ENCODE measurements around the gene MICOS13.

Gene MICOS13

DNA sequence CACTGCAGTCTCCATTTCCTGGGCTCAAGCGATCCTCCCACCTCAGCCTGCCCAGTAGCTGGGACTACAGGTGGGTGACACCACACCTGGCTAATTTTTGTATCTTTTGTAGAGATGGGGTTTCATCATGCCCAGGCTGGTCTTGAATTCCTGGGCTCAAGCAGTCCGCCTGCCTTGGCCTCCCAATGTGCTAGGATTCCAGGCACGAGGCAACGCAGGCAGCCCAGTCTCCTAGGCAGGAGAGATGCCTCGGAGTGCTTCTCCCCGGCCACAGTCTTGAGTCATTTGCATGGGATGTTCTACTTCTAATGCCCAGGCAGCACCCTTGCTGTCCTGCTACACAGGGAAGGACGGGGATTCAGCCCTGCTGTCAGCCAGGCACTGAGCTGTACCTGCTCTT is 8.7 kb downstream of the MICOS13 start:
- DNase-seq: no peak

DNA sequence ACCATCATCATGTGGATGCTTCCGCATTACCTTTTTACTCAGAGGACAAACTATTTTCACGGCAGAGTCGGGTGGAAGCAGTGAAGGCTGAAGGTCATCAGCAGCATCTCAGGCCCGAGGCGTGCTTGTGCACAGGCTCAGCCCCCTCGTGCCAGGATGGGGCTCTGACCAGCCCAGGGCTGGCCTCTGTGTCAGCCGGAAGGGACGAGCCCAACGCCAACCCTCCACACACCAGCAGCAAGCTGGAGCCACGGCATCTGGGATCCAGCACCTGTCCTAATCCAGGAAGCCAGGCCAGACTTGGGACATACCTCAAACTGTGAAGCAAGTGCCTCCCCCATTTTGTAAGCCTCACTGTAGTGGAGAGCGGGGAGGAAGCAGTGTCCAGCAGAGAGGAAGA is 11.1 kb downstream of the MICOS13 start:
- DNase-seq: no peak

DNA sequence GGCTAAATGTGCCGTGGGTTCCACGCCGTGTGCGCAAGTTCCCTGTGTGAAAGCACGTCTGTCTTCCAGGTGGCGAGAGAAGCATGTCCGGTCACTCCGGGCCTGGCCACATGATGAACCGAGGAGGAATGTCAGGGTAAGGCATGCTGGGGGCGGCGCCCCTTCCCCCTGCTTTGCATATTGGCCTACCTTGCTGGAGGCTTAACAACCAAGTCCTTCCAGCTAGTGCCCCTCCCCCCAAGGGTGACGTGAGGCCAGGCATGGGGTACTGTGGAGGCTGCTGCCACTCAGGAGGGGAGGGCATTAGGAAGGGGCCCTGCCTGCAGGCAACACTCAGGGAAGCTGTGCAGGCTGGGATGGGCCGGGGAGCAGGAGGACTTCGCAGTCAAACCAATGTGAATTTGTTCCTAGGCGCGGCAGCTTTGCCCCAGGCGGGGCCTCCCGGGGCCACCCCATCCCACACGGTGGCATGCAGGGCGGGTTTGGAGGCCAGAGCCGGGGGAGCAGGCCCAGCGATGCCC is 12.5 kb downstream of the MICOS13 start:
- DNase-seq: no peak

DNA sequence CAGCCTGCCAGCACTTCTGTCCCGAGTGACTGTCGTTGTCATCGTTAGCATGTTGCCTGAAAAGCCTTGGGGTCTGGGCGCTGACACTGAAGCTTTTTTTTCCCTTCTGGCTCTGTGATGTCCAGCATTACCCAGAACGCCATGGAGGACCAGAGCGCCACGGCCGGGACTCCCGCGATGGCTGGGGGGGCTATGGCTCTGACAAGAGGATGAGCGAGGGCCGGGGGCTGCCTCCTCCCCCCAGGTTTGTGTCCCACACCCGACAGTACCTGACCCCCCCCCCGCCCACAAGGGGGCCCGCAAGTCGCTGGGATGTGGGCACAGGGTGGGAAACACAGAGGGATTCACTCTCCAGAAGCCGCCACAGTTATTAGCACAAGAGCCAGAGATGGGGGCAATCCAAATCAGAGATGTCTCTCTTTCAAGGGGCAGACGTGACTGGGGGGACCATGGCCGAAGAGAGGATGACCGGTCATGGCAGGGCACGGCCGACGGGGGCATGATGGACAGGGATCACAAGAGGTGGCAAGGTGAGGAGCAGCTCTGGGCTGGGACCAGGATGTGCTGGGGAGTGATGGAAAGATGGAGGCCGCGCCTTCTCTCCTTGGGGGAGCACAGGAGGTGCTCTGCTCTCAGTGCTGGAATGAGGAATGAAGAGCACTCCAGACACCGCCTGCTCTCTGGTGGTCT is 13.2 kb downstream of the MICOS13 start:
- no peak for DNase-seq

DNA sequence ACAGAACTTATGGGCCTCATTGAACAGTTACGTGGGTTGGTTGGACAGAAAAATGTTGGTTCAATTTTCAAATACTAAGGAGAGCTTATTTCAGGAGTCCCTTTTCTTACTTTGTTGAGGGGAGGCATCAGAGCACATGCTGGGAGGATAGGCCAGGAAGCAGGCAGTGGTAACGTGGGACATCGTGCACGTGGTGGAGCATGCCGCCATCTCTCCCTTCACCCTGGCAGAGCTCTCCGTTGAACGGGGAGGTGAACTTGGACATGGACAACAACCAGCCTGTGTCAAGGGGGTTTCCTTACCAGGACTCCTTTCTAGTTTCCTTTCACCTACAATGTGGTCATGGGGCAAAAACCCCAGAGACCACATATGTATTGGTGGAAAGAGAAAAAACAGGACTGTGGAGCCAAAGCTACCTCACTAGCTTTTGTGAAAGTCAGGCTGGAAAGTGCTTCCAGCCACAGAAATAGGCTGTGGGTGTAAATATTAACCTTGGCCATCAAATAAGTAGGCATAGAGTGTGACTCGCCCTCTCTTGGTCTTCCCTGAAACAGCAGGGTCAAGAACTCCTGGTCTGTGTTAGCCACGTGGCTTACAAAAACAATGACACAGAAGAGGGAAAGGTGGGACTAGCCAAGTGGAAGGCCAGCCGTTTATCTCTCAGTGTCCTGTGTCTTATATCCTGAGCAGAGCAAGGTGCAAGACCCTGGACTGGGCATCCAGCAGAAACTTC is 14.4 kb downstream of the MICOS13 start:
- DNase-seq: no peak

DNA sequence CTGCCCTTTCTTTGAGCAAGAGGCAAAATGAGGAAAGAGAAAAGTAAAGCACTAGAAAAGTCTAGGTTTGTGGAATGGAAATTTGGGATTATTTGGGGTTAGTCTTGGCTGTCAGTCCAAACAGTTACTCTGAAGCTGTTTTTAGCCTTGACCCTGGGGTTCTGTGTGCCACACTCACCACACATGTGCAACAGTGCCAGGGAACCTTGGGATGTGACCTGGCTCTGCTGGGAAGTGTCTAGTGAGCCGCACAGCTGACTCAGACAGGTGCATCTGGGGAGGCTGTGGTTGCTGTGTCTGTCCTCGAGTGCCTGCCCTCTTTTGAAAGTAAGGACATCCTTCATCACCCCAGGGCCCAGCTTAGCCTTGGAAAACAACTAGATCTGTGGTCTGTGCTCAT is 15.8 kb downstream of the MICOS13 start:
- no peak for DNase-seq

DNA sequence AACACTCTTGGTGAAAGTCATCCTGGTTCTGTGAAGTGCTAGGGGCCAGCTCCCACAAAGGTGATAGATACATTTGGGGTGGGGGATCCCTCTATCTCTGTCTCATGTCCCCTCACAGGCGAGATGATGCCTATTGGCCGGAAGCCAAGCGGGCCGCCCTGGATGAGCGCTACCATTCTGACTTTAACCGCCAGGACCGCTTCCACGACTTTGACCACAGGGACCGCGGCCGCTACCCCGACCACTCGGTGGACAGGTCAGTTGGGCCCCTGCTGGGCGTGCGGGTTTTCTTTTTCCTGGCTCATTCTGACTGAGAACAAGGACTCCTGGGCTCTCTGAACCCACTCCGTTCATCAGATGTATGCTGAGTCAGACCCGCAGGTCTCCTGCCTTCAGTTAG is 16.4 kb downstream of the MICOS13 start:
- DNase-seq: no peak

DNA sequence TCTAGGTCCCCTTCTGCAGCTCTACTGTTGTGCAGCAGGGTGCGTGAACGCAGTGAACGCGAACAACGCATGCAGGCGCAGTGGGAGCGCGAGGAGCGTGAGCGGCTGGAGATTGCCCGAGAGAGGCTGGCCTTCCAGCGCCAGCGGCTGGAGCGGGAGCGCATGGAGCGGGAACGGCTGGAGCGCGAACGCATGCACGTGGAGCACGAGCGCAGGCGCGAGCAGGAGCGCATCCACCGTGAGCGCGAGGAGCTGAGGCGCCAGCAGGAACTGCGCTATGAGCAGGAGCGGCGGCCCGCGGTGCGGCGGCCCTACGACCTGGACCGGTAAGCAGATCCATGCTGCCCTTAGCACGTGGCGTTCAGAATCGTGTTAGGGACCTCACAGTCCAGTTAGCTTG is 18.8 kb downstream of the MICOS13 start:
- DNase-seq: no peak

DNA sequence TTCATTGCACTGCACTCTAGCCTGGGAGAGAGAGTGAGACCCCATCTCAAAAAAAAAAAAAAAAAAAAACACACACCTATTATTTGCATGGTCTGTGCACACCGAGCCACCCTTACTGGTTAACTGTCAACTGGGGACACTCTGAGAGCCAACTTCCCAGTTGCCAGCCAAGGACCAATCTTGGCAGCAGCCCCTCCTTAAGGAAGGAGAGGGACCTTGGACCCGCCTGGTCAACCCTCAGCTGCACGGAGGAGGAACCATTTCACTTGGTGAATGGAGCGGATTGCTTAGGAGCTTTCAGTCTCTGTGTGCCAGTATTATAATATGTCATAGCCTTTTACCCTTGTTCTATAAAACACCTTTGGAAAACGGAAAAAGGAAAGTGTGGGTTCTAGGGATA is 24.9 kb downstream of the MICOS13 start:
- DNase-seq: no peak

DNA sequence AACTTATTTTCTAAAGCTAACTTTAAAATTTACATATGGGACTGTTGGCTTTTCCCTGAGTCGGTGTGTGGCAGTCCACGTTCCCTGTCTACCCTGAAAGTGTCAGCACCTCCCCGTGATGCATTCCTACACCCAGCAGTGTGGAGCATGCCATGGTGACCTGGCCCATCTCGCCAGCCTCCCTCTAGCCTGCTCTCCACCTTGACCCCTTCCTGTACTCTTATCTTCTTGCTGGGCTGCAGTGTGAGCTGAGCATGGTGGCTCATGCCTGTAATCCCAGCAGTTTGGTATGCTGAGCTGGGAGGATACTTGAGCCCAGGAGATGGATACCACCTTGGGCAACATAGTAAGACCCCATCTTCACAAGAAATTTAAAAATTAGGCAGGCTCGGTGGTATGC is 25.4 kb downstream of the MICOS13 start:
- DNase-seq: no peak

DNA sequence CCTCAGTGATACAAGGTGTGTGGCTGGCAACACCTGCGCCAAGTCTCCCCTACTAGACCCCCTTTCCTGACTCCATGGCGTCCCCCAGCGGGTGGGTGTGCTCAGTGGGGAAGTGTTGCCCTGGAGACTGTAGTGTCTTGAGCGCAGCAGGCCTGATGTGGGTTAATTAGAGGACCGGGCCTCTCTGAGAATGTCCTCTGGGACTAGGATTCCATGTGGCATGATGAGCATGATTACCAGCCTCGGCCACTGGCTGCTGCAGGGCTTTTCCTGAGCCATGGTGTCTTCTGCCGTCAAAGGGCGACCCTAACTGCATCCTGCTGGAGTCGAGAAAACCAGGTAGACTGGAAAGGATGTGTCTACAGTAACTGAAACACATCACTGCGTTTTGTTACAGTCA is 28.1 kb downstream of the MICOS13 start:
- DNase-seq: no peak

DNA sequence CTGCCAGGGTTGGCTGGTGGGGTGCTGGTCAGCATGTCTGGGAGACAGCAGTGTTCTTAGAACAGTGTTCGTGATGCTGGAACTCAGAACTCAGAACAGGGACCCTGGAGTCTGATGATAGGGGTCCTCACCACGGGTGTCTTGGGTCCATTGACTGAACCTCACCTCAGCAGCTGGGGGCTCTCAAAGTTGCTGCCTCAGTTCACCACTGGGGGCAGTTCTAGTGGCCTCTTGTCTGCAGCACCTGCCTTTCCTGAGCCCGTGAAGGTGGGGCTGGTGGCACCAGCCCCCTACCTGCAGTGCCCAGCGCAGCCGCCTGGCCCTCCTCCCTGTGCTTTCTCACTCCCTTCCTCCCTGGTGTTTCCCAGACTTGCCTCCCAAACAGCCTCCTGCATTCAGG is 29.0 kb downstream of the MICOS13 start:
- no peak for DNase-seq

DNA sequence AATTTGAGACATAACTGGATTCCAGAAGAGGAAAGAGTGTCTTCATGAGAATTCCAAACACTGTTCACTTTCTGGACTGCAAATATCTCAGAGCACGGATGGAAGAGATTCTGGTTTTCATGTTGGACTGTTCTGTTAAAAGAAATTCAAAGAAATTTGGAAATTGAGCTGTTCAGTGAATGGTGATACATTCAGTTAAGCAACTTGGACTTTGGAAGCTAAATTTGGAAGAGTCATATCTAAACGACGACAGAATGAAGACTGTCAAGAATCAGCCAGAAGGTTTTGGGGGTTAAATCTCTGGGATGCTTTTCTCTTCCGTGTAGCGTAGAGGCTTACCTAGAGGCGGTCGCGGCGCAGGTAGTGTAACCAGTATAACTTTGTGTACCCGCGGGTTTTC is 31.9 kb downstream of the MICOS13 start:
- DNase-seq: no peak

DNA sequence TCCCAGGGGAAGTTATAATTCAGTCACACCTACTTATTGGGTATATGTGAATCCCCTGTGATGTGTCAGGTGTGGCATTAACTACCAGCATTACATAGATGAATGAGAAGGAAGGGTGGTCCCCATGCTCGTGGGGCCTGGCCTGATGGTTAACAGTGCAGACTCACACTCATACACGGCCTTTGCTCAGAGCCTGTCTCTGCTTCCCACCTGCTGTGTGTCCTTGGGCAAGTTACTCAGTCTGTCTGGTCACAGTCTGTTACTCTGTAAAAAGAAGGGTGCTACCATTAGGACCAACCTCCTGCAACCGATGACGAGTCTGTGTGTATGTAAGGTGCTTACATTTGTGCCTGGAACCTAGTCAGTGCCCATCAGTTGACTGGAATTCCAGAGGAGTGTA is 33.6 kb downstream of the MICOS13 start:
- DNase-seq: no peak

DNA sequence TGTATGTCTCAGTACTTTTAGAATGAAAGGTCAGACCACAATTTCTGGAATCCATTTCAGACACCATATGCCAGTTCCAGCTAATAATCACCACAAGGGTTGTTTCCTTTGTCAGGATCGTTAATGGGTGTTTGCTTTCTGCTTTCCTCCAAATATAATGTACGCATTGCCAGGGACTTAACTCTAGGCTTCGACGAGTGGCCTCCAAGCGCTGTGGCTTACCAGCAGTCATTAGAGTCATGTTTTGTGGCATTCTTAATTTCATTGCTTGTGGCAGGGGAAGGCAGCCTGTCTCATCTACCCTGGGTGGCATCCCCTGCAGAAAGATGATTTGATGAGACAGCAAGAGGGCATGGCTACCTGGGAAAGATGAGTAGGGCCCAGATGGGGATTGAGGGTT is 34.9 kb downstream of the MICOS13 start:
- DNase-seq: no peak

DNA sequence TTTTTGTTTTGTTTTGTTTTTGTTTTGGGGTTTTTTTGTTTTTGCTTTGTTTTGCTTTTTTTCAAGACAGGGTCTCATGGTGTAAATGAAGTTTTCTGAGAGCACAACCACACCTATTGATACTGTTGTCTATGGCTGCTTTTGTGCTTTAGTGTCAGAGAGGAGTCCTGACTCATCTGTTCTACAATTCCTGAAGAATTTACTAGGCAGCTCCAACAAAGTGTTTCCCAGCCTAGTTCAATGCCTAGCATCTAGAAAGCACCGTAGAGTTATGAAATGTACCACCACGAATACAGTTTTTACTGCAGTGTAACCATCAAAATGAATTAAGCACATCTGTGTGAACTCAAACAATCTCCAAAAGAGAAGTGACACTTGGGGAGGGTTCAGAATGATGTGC is 36.3 kb downstream of the MICOS13 start:
- no peak for DNase-seq

DNA sequence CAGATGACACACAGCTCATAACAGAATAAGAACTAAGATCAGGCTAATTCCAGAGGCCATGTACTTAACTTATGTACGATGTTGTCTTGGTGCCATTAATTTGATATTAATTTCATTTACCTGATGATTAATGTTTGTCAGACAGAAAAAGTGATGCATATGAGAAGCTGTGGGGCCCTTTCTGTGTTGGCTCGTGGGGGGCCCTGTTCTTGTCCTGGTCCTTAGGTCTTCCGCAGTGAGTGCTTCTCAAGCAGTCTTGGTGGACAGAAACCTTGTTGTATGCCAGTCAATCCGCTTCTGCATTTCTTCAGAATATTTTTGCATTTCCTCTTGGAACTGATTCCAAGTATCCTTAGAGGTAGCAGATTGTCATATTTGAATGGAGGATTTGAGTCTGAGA is 37.3 kb downstream of the MICOS13 start:
- no peak for DNase-seq

DNA sequence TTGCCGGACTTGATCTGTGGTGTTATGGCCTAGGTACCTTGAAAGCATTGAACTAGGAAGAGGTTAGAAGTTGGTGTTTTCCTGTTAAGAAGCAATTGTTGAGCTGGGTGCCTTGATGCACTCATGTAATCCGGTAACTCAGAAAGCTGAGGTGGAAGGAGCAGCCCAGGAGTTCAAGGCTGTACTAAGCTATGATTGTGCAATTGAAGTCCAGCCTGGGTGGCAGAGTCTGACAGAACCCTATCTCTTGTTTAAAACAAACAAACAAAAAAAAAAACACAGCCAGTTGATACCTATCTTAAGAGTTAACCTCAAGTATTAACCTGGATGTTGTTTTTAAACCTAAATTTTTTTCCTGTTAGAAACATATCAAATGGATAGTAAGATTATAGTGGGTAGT is 38.1 kb downstream of the MICOS13 start:
- no peak for DNase-seq

DNA sequence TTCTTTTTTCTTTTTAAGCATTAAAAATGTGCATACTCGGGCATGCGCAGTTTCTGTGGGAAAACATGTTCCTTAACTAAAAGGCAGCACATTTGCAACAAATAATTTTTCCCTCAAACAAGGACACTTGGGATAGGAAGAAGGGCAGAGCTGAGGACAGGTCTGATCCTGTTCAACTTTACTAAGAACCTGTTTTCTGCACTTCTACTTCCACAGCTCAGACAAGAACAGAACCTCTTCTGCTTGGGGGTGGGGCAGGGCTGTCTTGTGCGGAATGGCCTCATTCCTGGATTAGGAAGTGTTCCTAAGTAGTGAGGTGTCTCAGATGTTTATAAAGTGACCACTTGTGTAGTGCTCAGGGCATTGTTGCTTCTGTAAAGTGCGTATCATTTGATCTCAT is 39.1 kb downstream of the MICOS13 start:
- DNase-seq: no peak

DNA sequence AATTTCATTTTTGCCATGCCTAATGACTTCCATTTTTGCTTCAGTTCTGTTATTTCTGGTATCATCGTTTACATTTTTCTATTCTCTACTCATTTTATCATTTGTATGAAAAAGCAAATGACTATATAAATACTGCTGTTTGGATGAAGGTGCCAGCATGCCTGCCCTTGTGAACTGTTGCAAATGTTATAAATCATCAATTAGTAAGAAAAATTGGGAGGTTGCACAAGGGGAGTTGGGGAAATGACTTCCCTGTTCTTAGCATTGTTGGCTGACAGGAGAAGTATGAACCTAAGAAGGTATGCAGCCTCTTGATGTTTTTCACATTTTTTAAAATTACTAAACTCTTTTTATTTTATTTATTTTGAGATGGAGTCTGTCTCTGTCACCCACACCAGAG is 42.3 kb downstream of the MICOS13 start:
- no peak for DNase-seq

DNA sequence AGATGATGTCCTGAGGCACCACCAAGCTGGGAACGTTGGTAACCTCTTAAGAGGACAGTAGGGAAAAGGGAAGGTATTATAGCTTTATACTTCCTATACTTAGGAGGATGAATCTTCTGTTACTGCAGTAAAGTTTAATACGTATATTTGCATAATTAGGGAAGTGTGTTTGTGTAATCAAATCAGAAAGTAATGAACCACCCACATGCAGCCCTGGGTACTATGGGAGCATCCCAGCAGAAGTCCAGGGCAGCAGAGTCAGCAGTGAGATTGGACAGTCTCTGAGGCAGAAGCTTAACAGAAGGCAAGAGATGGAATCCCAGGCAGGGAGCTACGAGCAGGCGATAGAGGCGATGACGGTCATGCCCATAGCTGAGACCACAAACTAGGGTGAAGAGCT is 44.9 kb downstream of the MICOS13 start:
- DNase-seq: no peak

DNA sequence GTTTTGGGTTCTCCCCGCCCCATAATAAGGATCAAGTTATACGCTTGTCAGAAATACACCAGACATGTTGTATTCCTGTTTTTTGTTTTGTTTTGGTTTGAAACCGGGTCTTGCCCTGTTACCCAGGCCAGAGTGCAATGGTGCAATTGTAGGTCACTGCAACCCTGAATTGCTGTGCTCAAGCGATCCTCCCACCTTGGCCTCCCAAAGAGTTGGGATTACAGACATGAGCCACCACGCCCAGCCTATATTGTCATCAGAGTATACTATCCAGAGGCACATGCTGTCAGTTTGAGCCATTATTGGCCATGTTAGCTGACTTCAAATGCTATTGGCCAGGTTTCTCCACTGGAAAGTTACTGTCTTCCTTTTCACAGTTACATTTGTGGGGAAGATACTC is 47.7 kb downstream of the MICOS13 start:
- no peak for DNase-seq

DNA sequence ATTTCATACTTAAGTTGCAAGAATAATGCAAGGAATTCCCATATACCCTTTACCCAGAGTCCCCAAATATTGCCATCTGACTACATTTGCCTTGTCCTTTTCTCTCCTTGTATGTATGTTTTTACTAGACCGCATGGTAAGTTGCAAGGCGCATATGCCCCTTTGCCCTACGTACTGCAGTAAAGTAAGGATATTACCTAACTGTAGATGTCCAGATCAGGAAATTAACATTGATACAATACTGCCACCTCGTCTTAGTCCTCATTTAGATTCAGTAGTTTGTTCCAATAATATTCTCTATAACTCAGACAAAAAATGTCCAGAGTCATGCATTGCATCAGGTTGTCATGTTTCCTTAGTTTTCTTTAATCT is 48.1 kb downstream of the MICOS13 start:
- DNase-seq: no peak
